ENCODE data around the gene CCL24. TPM values are rescaled to one million over a fixed set of nuclear protein-coding genes. Genes with fewer than 3 reads are reported as not detected.
"Not testable (repeated sequence)": the region's sequence is repeated elsewhere in the genome, so short reads cannot be mapped to it uniquely, and the experiment has no call there.

Gene CCL24
- total RNA-seq, 4 donors from 2014 or later: 2.5 to 10.8 TPM; not detected in 2

DNA sequence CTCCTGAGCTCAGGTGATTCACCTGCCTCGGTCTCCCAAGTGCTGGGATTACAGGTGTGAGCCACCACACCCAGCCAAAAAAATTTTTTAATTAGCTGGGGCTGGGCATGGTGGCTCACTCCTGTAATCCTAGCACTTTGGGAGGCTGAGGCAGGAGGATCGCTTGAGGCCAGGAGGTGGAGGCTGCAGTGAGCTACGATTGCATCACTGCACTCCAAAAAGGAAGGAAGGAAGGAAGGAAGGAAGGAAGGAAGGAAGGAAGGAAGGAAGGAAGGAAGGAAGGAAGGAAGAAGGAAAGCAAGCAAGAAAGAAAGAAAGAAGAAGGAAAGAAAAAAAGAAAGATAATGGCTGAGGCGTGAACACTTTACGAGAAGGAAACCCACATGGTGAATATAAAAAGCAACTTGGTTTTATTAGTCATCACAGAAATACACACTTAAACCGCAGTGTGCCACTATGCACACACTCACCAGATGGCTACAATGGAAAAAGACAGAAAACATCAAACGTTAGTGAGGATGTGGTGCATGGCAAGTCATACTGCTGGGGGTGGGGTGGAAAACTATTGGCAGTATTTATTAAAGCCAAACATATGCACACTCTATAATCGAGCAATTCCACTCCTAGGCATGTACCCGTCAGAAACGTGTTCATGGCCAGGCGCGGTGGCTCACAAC is 37.2 kb downstream of the CCL24 start:
- DNase-seq (ENCODE audit: low spot score) (no peak), ATAC-seq (ENCODE audit: low FRiP score) (no peak)
- TF ChIP-seq, protein P1, sequence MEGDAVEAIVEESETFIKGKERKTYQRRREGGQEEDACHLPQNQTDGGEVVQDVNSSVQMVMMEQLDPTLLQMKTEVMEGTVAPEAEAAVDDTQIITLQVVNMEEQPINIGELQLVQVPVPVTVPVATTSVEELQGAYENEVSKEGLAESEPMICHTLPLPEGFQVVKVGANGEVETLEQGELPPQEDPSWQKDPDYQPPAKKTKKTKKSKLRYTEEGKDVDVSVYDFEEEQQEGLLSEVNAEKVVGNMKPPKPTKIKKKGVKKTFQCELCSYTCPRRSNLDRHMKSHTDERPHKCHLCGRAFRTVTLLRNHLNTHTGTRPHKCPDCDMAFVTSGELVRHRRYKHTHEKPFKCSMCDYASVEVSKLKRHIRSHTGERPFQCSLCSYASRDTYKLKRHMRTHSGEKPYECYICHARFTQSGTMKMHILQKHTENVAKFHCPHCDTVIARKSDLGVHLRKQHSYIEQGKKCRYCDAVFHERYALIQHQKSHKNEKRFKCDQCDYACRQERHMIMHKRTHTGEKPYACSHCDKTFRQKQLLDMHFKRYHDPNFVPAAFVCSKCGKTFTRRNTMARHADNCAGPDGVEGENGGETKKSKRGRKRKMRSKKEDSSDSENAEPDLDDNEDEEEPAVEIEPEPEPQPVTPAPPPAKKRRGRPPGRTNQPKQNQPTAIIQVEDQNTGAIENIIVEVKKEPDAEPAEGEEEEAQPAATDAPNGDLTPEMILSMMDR (IDR thresholded peaks at IDR 0.05): no peak

DNA sequence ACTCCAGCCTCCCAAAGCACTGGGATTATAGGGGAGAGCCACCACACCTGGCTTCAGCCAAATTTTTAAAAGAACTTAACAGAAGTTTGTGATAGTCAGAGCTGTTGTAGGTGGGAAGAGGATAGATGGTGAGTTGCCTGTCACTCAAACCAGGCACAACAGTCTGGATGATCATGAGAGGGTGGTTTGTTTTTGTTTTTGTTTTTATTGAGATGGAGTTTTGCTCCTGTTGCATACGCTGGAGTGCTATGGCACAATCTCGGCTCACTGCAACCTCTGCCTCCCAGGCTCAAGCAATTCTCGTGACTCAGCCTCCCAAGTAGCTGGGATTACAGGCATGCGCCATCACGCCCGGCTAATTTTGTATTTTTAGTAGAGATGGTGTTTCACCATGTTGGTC is 39.6 kb downstream of the CCL24 start:
- not testable (repeated sequence) for DNase-seq (ENCODE audit: low spot score); ATAC-seq (ENCODE audit: low FRiP score)

DNA sequence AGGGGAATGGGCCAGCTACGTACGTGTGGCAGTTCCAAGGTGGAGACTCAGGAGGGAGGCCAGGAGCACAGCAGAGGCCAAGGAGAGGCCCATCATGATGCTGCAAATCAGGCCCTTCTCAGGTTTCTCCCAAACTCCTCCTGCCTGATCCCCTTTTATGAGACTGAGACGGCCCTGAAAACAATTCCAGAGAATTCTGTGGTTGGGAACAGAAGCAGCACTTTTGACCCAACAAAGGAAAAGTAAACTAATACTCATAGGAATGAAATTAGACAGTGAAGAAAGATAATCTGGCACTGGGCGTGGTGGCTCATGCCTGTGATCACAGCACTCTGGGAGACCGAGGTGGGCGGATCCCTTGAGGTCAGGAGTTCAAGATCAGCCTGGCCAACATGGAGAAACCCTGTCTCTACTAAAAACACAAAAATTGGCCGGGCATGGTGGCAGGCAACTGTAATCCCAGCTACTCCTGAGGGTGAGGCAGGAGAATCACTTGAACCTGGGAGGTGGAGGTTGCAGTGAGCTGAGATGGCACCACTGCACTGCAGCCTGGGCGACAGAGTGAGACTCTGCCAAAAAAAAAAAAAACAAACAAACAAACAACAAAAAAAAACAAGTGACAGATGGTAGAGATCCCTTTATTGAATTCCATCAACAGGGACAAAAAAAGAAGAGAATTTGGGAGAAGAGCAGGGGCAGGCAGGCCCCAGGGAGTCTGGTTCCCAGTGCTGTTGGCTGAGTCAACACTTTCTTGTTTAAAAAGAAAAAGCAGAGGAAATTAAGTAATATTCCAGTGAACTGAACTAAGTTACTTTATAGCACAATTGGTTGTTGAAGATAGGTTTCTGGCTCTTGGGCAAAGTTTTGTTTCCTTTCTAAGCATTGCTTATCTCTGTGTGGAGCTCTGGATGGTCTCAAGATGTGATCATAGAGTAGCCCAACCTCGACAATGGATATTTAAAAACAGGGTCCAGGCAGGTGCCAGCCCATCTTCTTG is 41.2 kb downstream of the CCL24 start, which contains the start of gene CCL26:
CCL26 (minus strand) TSS at position 131 of the 997 bp plus-strand sequence; CDS start at position 96, 35 bp downstream.
- no peak for ATAC-seq (ENCODE audit: low FRiP score)
- DNase-seq (ENCODE audit: low spot score): no peak
- TF ChIP-seq, protein P1 (IDR thresholded peaks at IDR 0.05): no peak

DNA sequence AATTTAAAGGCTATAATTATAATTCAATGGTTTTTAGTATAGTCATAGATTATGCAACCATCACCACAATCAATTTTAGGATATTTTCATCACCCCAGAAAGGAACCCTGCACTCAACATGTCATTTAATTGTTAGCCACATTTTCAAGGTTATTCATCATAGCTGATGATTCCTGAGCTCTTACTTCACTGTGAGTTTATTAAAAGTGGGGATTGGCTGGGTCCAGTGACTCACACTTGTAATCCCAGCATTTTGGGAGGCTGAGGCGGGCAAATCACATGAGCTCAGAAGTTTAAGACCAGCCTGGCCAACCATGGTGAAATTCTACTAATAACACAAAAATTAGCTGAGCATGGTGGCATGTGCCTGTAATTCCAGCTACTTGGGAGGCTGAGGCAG is 42.4 kb downstream of the CCL24 start:
- TF ChIP-seq, protein P1 (IDR thresholded peaks at IDR 0.05): no peak
- ATAC-seq (ENCODE audit: low FRiP score): no peak
- no peak for DNase-seq (ENCODE audit: low spot score)

DNA sequence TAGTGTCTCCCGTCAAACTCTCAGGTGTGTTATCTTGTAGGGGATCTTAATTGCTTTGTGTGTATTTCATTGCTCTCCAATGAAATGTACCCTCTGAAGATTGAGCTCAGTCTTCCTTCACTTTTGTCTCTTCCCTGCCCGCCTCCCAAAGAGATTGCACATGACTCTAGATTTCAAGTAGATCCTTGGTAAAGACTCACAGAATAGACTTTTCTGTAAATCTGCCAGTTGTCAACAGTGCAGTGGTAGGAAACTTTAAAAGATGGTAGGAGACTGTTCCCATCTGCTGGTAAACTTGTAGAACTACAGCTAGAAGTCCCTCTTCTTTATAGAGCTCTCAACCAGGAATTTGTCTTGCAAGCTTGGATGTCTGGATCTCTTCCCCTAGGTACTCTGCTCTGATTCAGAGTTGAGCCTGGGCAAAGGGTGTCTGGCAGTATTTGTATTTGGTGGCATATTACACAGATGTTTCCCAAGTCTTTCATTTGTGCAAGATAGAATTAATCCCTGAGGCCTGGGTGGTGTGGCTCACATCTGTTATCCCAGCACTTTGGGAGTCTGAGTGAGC is 51.2 kb downstream of the CCL24 start:
- TF ChIP-seq, protein P1 (IDR thresholded peaks at IDR 0.05): peak in 2 of 3 donors; percentile 6 to 49
- DNase-seq (ENCODE audit: low spot score) (no peak), ATAC-seq (ENCODE audit: low FRiP score) (peak; percentile 84)

DNA sequence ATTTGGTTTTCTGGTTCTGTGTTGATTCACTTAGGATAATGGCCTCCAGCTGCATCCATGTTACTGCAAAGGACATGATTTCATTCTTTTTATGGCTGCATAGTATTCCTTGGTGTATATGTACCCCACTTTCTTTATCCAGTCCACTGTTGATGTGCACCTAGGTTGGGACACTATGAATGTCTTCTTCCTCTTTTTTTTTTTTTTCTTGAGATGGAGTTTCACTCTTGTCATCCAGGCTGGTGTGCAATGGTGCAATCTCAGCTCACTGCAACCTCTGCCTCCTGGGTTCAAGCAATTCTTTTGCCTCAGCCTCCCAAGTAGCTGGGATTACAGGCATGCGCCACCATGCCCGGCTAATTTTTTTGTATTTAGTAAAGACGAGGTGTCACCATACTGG is 51.8 kb downstream of the CCL24 start:
- ATAC-seq (ENCODE audit: low FRiP score); DNase-seq (ENCODE audit: low spot score): not testable (repeated sequence)

Other genes with a start within 250 kb of the CCL24 start
- 10 to 100 TPM; 24.9 to 51.2 (median 27.2) TPM for gene HIP1, start 74.9 kb downstream of the CCL24 start, total RNA-seq
- 1 to 10 TPM in 3 of 4 donors, not detected in 1; 1.4 to 3.0 (median 1.6) TPM for gene CCL26, start 41.6 kb downstream of the CCL24 start, total RNA-seq
- gene RHBDD2, start 65.2 kb upstream of the CCL24 start, total RNA-seq: 10 to 100 TPM; 31.8 to 51.9 (median 33.0) TPM
- 100 to 1,000 TPM; 105 to 243 (median 150) TPM for gene POR, start 101.3 kb upstream of the CCL24 start, total RNA-seq
- gene TMEM120A, start 180.8 kb upstream of the CCL24 start, total RNA-seq: 100 to 1,000 TPM in 1 of 4 donors, 10 to 100 TPM in 3; 34.9 to 104 (median 51.5) TPM
- 10 to 100 TPM; 13.6 to 20.0 (median 19.4) TPM for gene STYXL1, start 234.2 kb upstream of the CCL24 start, total RNA-seq
- gene MDH2, start 234.3 kb upstream of the CCL24 start, total RNA-seq: 10 to 100 TPM; 58.7 to 77.2 (median 67.5) TPM

All from omental fat pad (tissue), 4 donors.